ENCODE results near the gene HSPA12A. TPM values are rescaled to one million over a fixed set of nuclear protein-coding genes. Genes with fewer than 3 reads are reported as not detected.
A peak's percentile ranks its signal among the peaks of the same experiment; 100 is the strongest.

The HSPA12A gene
- polyA plus RNA-seq (ENCODE audit: insufficient read length in 3 of 3) = 10 to 100 TPM; 33.9 to 38.7 (median 36.3) TPM

DNA sequence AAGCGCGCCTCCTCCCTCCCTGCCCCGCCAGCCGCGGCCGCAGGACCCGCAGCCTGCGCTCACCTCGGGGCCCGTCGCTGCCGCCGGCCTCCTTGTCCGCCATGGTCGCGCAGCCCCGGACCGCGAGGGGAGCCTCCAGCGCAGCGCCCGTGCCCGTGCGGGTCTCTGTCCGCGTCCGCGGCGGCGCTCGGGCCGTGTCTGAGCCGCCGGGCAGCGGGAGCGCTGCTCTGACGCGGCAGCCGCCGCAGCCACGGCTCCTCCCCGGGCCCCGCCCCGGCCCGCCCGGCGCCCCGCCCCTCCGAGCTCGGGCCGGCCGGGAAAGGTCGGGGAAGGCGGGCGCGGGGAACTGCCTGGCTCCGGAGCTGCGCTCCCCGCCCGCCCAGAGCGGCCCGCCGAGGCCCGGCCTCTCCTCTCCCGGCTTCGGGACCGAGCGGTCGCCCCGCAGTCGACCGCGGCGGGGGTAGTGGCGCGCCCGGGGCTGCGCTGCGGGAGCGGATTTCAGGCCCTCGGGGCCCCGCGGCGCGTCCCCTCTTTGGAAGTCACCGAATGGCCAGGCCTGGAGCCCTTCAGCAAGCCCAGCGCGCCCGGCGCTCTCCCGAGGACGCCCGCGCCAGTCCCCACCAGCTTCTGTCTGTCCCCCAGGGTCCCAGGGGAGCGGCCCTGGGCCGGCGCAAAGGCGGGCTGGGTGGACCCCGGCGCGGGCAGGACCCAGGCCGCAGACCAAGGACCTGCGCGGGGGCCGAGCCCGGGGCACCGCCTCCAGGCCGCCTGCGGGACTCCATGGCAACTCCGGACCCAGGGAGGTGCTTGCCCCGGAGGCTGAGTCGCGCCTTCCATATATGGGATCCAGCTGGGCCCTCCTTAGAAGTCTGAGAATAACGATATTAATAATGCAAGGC lies at the start of gene HSPA12A:
HSPA12A (minus strand) TSS at position 200 of the 899 bp plus-strand sequence; CDS start at position 103, 97 bp downstream.
- peak in 1 of 3 donors; percentile 63 for DNase-seq (ENCODE audit: low read depth in 3 of 3, low spot score in 2 of 3)

GRCh38 chr10:116791241-116791640 lies 48.9 kb upstream of the HSPA12A start:
- no peak for DNase-seq (ENCODE audit: low read depth in 3 of 3, low spot score in 2 of 3)

DNA sequence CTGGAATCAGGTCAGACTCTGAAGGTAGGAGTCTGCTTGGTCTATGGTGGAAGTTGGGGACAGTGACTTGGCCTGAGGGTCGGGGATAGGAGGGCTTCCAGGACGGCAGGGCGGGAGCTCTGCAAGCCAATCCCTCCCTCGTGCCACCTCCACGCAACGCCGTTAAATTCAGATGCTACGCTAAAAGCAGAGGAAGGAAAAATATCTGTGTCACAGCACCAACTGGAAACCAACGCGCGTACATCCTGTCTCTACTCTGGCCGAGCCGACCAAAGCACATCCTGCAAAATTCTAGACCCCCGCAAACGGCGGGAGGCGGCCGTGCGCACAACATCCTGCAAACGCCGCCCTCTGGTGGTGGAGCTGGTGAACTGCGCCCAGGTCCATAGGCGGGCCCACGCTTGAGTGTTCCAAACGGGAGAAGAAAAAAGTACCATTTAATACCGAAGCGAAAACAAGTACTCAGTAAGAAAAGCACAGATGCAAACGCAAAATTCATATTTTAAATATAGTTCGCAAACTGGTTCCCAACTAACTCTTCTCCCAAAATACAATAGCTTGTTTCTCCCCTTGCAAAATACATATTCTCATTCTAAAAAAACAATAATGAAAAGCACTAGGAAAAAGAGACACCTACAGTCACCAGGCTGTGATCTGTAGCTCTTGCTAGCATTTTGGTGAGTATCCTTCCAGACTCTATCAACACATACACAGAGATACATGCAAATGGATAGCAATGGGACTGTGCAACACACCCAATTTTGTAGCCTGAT lies 45.7 kb upstream of the HSPA12A start:
- peak; percentile 48 to 67 (median 65) for DNase-seq (ENCODE audit: low read depth in 3 of 3, low spot score in 2 of 3)

DNA sequence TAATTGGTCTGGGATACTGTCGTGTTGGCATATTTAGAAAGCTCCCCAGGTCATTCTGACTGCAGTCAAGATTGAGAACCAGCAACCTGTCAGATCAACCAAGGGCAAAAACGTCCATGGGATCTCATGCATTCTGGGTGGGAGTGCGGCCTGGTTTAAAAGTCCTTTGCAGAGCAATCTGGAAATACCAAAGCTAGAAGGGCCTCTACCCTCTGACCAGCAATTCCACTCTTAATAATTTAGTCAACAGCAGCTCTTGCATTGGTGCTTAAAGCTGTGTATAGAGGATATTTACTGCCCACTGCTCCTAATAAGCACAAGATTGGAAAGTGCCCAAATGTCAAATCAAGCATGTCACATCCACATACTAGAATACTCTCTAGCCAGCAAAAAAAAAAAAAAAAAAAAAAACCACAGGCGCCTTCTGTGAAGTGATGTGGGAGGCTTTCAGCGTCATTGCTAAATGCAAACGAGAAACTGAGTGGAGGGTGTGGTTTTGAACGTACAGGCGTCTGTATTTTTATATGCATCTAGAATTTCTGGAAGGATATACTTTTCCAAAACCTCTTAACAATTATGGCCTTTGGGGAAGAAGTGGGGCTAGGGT lies 44.8 kb upstream of the HSPA12A start:
- DNase-seq (ENCODE audit: low read depth in 3 of 3, low spot score in 2 of 3) = no peak

- no peak for DNase-seq (ENCODE audit: low read depth in 3 of 3, low spot score in 2 of 3)
Observed at GRCh38 chr10:116785867-116786266, 43.5 kb upstream of the HSPA12A start.

- DNase-seq (ENCODE audit: low read depth in 3 of 3, low spot score in 2 of 3) = no peak
Observed at GRCh38 chr10:116785282-116785681, 42.9 kb upstream of the HSPA12A start.

GRCh38 chr10:116784651-116785050 lies 42.3 kb upstream of the HSPA12A start:
- no peak for DNase-seq (ENCODE audit: low read depth in 3 of 3, low spot score in 2 of 3)

DNA sequence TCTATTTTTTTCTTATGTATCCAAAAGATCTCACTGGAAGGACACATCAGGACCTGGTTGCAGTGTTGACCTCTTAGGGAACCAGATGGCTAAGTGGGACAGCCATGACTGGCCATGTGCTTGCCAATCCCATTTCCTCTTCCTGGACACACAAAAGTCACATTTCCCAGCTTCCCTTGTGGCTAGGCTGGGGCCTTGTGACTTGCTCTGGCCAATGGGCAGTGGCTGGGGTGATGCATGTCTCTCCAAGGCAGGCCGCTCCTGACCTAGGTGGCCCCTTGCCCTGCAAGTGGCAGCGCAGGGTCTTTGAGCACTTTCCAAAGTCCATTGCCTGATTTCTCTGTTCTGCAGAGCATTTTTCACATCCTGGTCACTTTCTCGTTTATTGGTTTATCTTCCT lies 41.7 kb upstream of the HSPA12A start:
- DNase-seq (ENCODE audit: low read depth in 3 of 3, low spot score in 2 of 3) = no peak

GRCh38 chr10:116783011-116783655 lies 40.8 kb upstream of the HSPA12A start:
- no peak for DNase-seq (ENCODE audit: low read depth in 3 of 3, low spot score in 2 of 3)

- DNase-seq (ENCODE audit: low read depth in 3 of 3, low spot score in 2 of 3) = no peak
Observed at GRCh38 chr10:116781370-116781884, 39.1 kb upstream of the HSPA12A start.

GRCh38 chr10:116780691-116781205 lies 38.4 kb upstream of the HSPA12A start:
- DNase-seq (ENCODE audit: low read depth in 3 of 3, low spot score in 2 of 3) = no peak

DNA sequence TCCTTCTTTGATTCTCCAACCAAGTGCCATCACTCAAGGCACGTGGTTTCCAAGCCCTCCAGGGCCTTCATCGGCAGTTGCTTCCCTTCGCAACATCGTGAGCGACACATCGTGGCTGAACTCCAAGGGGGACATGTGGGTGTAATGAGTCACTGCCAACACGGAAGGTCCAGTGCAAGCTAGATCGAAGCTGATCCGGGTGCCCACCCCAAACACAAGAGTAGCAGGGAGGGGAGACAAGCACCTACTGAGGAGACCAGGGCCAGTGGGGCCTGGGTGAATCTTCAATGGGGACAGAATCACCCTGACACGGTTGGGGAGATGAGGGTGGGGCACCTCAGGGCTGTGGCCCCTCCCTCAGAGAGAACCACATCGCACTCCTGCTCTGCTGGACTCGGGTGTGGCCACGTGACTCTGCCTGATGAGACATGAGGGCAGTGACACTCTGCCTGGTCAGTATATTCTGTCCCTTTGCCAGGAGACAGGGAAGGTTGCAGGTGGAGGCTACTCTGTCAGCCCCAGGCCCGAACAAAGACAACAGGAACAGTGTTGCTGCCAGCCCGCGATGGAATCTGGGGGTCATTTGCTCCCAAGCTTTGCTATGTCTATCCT lies 36.8 kb upstream of the HSPA12A start:
- DNase-seq (ENCODE audit: low read depth in 3 of 3, low spot score in 2 of 3) = no peak

GRCh38 chr10:116777006-116777405 lies 34.6 kb upstream of the HSPA12A start:
- no peak for DNase-seq (ENCODE audit: low read depth in 3 of 3, low spot score in 2 of 3)

GRCh38 chr10:116775488-116776400 lies 33.4 kb upstream of the HSPA12A start:
- no peak for DNase-seq (ENCODE audit: low read depth in 3 of 3, low spot score in 2 of 3)

DNA sequence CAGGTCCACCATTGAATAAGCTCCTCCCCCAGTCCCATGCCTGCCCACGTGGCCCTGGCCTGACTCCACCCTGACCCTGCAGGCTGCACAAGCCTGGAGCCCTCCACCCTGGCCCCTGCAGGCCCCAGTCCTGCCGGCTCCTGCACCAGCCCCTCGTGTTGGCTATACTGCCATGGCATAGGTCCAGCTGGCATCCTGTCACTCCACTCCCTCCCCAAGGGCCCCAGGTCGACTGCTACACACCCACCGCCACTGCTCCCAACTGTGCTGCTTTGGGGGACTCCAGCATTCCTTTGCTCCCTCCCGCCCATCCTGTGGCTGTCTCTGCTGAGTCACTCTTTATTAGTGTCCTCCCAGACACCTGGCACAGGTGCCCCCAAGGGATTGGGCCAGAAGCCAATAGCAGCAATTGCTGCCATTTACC lies 32.4 kb upstream of the HSPA12A start:
- no peak for DNase-seq (ENCODE audit: low read depth in 3 of 3, low spot score in 2 of 3)

DNA sequence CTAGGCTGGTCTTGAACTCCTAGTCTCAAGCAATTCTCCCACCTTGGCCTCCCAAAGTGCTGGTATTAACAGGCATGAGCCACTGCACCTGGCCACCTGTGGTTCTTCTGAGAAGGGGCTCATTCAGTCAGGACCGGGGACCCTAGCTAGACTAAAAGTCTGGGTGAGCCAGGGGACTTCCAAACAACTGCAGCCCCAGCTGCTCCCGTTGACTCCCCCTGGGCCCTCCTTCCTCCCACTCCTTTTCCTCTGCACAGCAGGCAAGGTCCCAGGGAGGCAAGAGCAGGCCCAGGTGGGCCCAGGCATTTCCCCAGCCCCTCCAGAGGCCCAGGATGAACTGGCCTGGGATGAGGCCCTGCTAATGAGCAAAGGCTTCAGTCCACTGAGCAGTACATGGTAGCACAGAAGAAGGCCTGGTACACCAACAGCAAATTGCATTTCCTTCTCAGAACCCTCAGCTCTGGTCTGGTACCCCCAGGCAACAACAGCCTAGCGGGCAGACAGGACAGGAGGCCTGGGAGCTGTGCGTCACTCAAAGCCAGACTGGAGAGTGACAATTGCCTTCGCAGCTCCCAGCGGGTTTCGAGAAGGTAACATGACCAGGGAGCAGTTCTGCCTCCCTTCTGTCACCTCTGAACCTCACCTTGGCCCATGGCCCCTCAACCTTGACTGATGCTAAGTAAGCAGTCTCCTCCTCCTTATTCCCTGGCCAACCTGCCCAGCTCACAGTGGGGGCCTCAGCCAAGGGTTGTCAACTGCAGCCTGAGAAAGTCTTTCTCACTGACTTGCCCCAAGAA lies 30.7 kb upstream of the HSPA12A start:
- DNase-seq (ENCODE audit: low read depth in 3 of 3, low spot score in 2 of 3) = no peak

- DNase-seq (ENCODE audit: low read depth in 3 of 3, low spot score in 2 of 3) = no peak
Observed at GRCh38 chr10:116771959-116772585, 29.7 kb upstream of the HSPA12A start.

Measured in right renal cortex interstitium (tissue), 3 donors.